H1 (cell line): ENCODE measurements around the gene TIAM2. TPM values are rescaled to one million over a fixed set of nuclear protein-coding genes. Genes with fewer than 3 reads are reported as not detected.

ENCODE experiments used
- polyA plus RNA-seq, 7 experiments: library from polyadenylated mRNA; depleted of rRNA in 3 of 7; stranded (reverse) in 5 of 7; unstranded in 2 of 7; fragments of >200 nt in 5 of 7; fragments of 200-250 nt in 2 of 7; gene quantifications; 1 replicate in 5 of 7; 2 replicates in 1 of 7; 4 replicates in 1 of 7; pipeline versions ENCODE4 v1.2.1 to v1.2.3, GENCODE V29; 2011 to 2013; ENCODE audit warnings: missing spikeins in 2 of 7, mixed read lengths in 2 of 7
- total RNA-seq: library from RNA; stranded (reverse); fragmentation: NEBNext Ultra II Directional; extraction: Animal tissue kit (Norgen Biotek cat#: 25700); gene quantifications from 2 replicates; pipeline ENCODE4 v1.2.1, GENCODE V29; 2021
- TF ChIP-seq, protein P1 (sequence below): fragments of 300-600 bp; sonication (generic); IDR thresholded peaks from 2 replicates; pipeline ENCODE4 v1.7.1; 2012; ENCODE audit warnings: low read length, moderate library complexity, mild to moderate bottlenecking, inconsistent platforms; ENCODE audit not compliant: insufficient replicate concordance

The TIAM2 gene
- total and polyA plus RNA-seq, 2 of the 8 experiments (the other 6 are each of a cell fraction or from before 2014, with no cell fraction given) = 7.4 to 23.9 TPM

DNA sequence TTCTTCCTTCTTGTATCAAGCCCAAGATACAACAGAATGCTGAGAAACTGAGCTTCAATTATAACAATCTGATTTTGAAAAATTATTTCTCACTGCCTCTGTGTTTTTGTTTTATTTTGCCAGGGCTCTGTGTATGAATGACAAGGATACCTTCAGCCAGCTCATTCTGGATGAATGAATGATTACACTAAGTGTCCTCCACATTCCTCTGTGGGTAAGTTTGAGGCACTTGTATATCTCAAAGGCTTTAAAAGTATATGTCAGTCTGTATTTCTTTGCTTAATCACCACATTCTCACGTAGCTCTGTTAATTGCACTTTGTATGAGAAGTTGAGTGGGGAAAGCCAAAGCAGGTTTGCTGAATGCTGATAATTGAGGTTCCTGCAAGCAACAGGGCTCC lies 95.1 kb downstream of the TIAM2 start (continued):
- TF ChIP-seq, protein P1, sequence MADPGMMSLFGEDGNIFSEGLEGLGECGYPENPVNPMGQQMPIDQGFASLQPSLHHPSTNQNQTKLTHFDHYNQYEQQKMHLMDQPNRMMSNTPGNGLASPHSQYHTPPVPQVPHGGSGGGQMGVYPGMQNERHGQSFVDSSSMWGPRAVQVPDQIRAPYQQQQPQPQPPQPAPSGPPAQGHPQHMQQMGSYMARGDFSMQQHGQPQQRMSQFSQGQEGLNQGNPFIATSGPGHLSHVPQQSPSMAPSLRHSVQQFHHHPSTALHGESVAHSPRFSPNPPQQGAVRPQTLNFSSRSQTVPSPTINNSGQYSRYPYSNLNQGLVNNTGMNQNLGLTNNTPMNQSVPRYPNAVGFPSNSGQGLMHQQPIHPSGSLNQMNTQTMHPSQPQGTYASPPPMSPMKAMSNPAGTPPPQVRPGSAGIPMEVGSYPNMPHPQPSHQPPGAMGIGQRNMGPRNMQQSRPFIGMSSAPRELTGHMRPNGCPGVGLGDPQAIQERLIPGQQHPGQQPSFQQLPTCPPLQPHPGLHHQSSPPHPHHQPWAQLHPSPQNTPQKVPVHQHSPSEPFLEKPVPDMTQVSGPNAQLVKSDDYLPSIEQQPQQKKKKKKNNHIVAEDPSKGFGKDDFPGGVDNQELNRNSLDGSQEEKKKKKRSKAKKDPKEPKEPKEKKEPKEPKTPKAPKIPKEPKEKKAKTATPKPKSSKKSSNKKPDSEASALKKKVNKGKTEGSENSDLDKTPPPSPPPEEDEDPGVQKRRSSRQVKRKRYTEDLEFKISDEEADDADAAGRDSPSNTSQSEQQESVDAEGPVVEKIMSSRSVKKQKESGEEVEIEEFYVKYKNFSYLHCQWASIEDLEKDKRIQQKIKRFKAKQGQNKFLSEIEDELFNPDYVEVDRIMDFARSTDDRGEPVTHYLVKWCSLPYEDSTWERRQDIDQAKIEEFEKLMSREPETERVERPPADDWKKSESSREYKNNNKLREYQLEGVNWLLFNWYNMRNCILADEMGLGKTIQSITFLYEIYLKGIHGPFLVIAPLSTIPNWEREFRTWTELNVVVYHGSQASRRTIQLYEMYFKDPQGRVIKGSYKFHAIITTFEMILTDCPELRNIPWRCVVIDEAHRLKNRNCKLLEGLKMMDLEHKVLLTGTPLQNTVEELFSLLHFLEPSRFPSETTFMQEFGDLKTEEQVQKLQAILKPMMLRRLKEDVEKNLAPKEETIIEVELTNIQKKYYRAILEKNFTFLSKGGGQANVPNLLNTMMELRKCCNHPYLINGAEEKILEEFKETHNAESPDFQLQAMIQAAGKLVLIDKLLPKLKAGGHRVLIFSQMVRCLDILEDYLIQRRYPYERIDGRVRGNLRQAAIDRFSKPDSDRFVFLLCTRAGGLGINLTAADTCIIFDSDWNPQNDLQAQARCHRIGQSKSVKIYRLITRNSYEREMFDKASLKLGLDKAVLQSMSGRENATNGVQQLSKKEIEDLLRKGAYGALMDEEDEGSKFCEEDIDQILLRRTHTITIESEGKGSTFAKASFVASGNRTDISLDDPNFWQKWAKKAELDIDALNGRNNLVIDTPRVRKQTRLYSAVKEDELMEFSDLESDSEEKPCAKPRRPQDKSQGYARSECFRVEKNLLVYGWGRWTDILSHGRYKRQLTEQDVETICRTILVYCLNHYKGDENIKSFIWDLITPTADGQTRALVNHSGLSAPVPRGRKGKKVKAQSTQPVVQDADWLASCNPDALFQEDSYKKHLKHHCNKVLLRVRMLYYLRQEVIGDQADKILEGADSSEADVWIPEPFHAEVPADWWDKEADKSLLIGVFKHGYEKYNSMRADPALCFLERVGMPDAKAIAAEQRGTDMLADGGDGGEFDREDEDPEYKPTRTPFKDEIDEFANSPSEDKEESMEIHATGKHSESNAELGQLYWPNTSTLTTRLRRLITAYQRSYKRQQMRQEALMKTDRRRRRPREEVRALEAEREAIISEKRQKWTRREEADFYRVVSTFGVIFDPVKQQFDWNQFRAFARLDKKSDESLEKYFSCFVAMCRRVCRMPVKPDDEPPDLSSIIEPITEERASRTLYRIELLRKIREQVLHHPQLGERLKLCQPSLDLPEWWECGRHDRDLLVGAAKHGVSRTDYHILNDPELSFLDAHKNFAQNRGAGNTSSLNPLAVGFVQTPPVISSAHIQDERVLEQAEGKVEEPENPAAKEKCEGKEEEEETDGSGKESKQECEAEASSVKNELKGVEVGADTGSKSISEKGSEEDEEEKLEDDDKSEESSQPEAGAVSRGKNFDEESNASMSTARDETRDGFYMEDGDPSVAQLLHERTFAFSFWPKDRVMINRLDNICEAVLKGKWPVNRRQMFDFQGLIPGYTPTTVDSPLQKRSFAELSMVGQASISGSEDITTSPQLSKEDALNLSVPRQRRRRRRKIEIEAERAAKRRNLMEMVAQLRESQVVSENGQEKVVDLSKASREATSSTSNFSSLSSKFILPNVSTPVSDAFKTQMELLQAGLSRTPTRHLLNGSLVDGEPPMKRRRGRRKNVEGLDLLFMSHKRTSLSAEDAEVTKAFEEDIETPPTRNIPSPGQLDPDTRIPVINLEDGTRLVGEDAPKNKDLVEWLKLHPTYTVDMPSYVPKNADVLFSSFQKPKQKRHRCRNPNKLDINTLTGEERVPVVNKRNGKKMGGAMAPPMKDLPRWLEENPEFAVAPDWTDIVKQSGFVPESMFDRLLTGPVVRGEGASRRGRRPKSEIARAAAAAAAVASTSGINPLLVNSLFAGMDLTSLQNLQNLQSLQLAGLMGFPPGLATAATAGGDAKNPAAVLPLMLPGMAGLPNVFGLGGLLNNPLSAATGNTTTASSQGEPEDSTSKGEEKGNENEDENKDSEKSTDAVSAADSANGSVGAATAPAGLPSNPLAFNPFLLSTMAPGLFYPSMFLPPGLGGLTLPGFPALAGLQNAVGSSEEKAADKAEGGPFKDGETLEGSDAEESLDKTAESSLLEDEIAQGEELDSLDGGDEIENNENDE = no peak
